Stomach (tissue), 4 donors: ENCODE measurements around the gene NECTIN1.

Experiments used
- CTCF ChIP-seq, 7 experiments: fragments of 450-650 bp in 4 of 7; fragments of 200-600 bp in 3 of 7; sonication (generic) in 3 of 7; IDR thresholded peaks; one replicate each; pipeline ENCODE4 v1.5.1; 2016 to 2019; ENCODE audit warnings: antibody characterized with exemption in 7 of 7, control low read depth in 2 of 7, mild to moderate bottlenecking in 1 of 7
- POLR2A ChIP-seq, 4 donors: fragments of 450-650 bp; IDR thresholded peaks; one replicate each; pipeline ENCODE4 v1.6.1; 2016; ENCODE audit warnings: antibody characterized with exemption in 4 of 4, control low read depth in 2 of 4, mild to moderate bottlenecking in 1 of 4, moderate library complexity in 1 of 4

GRCh38 chr11:119680541-119681360 is 48.2 kb downstream of the NECTIN1 start:
- no peak for TF ChIP-seq CTCF (IDR thresholded peaks at IDR 0.05)
- no peak for TF ChIP-seq POLR2A (IDR thresholded peaks at IDR 0.05)
